NK-92 (cell line): Measurements from ENCODE around the gene IGFBP6.
"Not testable (repeated sequence)": the region's sequence is repeated elsewhere in the genome, so short reads cannot be mapped to it uniquely, and the experiment has no call there.

Source experiments
- DNase-seq: peaks from one replicate; lab custom pipeline; 2025; ENCODE audit not compliant: unreplicated experiment; lab: John Stamatoyannopoulos, UW

IGFBP6 gene

GRCh38 chr12:53094796-53095595, 2.5 kb upstream of the IGFBP6 start:
- DNase-seq: not testable (repeated sequence)

GRCh38 chr12:53095596-53095895, 1.9 kb upstream of the IGFBP6 start:
- DNase-seq: not testable (repeated sequence)

GRCh38 chr12:53096089-53096741, 1.3 kb upstream of the IGFBP6 start:
- no peak for DNase-seq

GRCh38 chr12:53096759-53097158, 708 bp upstream of the IGFBP6 start:
- DNase-seq: no peak

- no peak for DNase-seq
Measured at GRCh38 chr12:53097207-53097563, 282 bp upstream of the IGFBP6 start.

GRCh38 chr12:53098354-53098981, 1.0 kb downstream of the IGFBP6 start:
- DNase-seq: no peak

- peak; percentile 48 for DNase-seq
Measured at GRCh38 chr12:53099071-53099882, 1.8 kb downstream of the IGFBP6 start.

- no peak for DNase-seq
Measured at GRCh38 chr12:53100466-53101151, 3.1 kb downstream of the IGFBP6 start.

- no peak for DNase-seq
Measured at GRCh38 chr12:53101266-53101665, 3.8 kb downstream of the IGFBP6 start.

GRCh38 chr12:53101931-53102781, 4.7 kb downstream of the IGFBP6 start:
- DNase-seq: no peak

- DNase-seq: no peak
Measured at GRCh38 chr12:53102883-53103807, 5.7 kb downstream of the IGFBP6 start, which contains the start of gene SOAT2. Gene SOAT2 (plus strand): TSS chr12:53103486. CDS start chr12:53103578, 92 bp downstream.

GRCh38 chr12:53103860-53104305, 6.4 kb downstream of the IGFBP6 start:
- DNase-seq: no peak

- DNase-seq: no peak
Measured at GRCh38 chr12:53105256-53105655, 7.8 kb downstream of the IGFBP6 start.

GRCh38 chr12:53105712-53106439, 8.4 kb downstream of the IGFBP6 start:
- no peak for DNase-seq

- DNase-seq: no peak
Measured at GRCh38 chr12:53107122-53107521, 9.7 kb downstream of the IGFBP6 start.

- not testable (repeated sequence) for DNase-seq
Measured at GRCh38 chr12:53112431-53112830, 15.0 kb downstream of the IGFBP6 start.

- DNase-seq: no peak
Measured at GRCh38 chr12:53113136-53113705, 15.8 kb downstream of the IGFBP6 start.

GRCh38 chr12:53113951-53114350, 16.5 kb downstream of the IGFBP6 start:
- no peak for DNase-seq
